Breast epithelium (tissue), 3 donors: ENCODE measurements around the gene CPA1.

ENCODE experiments used
- POLR2A ChIP-seq: fragments of 450-650 bp; IDR thresholded peaks from one replicate; pipeline ENCODE4 v1.6.1; 2016; ENCODE audit warnings: antibody characterized with exemption, mild to moderate bottlenecking, moderate library complexity
- POLR2AphosphoS5 ChIP-seq, 3 donors: sonication (generic); formaldehyde crosslinking; IDR thresholded peaks; one replicate each; pipeline ENCODE4 v1.6.1; 2017; ENCODE audit warnings: antibody characterized with exemption in 3 of 3
- TF ChIP-seq, protein P1 (sequence below), 3 donors: fragments of 450-650 bp; IDR thresholded peaks; one replicate each; pipeline ENCODE4 v1.5.1; 2016 to 2017; ENCODE audit warnings: antibody characterized with exemption in 3 of 3, mild to moderate bottlenecking in 3 of 3, moderate library complexity in 3 of 3

- TF ChIP-seq, protein P1, sequence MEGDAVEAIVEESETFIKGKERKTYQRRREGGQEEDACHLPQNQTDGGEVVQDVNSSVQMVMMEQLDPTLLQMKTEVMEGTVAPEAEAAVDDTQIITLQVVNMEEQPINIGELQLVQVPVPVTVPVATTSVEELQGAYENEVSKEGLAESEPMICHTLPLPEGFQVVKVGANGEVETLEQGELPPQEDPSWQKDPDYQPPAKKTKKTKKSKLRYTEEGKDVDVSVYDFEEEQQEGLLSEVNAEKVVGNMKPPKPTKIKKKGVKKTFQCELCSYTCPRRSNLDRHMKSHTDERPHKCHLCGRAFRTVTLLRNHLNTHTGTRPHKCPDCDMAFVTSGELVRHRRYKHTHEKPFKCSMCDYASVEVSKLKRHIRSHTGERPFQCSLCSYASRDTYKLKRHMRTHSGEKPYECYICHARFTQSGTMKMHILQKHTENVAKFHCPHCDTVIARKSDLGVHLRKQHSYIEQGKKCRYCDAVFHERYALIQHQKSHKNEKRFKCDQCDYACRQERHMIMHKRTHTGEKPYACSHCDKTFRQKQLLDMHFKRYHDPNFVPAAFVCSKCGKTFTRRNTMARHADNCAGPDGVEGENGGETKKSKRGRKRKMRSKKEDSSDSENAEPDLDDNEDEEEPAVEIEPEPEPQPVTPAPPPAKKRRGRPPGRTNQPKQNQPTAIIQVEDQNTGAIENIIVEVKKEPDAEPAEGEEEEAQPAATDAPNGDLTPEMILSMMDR (IDR thresholded peaks at IDR 0.05) = no peak
- no peak for TF ChIP-seq POLR2AphosphoS5 (IDR thresholded peaks at IDR 0.05)
- no peak for TF ChIP-seq POLR2A
Measured at GRCh38 chr7:130388671-130389070, 8.4 kb downstream of the CPA1 start.
